Mucosa of stomach (tissue), 1 donor: Measurements from ENCODE around the gene LIM2.
A peak's percentile ranks its signal among the peaks of the same experiment; 100 is the strongest.

ENCODE experiments used
- H3K27me3 ChIP-seq: one replicate; pipeline ENCODE4 v1.7.0; 2013; ENCODE audit warnings: mild to moderate bottlenecking, low read length; ENCODE audit not compliant: control insufficient read depth, insufficient read depth
- H3K36me3 ChIP-seq: one replicate; pipeline ENCODE4 v1.7.0; 2013; ENCODE audit warnings: low read length; ENCODE audit not compliant: control insufficient read depth, insufficient read depth
- H3K4me1 ChIP-seq: one replicate; pipeline ENCODE4 v1.7.0; 2013; ENCODE audit warnings: mild to moderate bottlenecking, low read length; ENCODE audit not compliant: control insufficient read depth, insufficient read depth
- H3K4me3 ChIP-seq: one replicate; pipeline ENCODE4 v1.7.0; 2013; ENCODE audit warnings: low read length
- H3K9ac ChIP-seq: one replicate; pipeline ENCODE4 v1.7.0; 2013; ENCODE audit warnings: mild to moderate bottlenecking, low read length, moderate library complexity
- H3K9me3 ChIP-seq: one replicate; pipeline ENCODE4 v1.7.0; 2013; ENCODE audit warnings: mild to moderate bottlenecking, low read length, moderate library complexity; ENCODE audit not compliant: control insufficient read depth
- donor health status: Pancreatic carcinoma.

Gene LIM2

DNA sequence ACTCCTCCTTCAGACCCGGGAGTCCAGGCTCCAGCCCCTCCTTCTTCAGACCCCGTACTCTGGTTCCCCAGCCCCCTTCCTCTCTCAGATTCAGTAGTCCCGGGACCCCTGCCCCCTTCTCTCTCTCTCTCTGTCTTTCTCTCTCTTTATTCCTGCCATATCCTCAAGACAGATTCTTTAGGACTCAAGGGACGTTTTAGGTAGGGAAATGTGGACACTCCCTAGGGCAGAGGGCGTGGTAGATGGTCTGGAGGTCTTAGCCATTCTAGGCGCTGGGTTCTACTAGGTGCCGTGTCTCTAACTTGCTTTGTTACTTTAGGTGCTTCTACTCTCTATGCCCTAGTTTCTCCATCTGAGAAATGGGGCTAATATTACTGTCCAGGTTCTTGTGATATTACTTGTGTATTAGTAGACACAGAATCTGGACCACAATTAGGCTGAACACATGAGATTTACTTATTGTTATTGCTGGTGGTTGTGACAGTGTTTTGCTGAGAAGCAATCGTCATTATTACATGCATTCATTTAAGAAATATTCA, 3.4 kb upstream of the LIM2 start:
- peak overlapping the region; percentile 20 for H3K9ac ChIP-seq
- H3K27me3 ChIP-seq, result no peaks in the 10 kb centered on the region
- H3K36me3 ChIP-seq, result no peaks in the 10 kb centered on the region
- no peak overlapping the region for H3K4me3 ChIP-seq
- peaks cover 9% of the 10 kb centered on the region for H3K4me1 ChIP-seq
- H3K9me3 ChIP-seq, result no peaks in the 10 kb centered on the region

DNA sequence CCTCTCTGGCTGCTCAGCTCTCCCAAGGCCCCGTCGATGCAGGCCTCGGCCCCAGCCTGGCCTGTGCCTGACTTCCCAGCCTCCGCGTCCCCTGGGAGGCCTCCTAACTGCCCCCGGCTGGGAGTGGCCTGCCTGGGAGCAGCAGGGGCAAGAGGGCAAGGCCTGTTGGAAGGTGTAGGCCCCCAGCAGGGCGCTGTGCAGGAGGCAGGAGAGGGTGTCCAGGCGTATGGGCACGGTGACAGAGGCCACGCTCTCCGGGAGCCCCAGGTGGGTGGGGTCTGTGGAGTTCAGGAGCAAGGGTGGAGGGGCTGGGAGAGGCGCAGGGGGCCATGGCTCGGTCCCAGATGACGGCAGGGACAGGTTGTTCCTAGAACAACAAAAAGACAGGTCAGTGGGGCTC, 1.4 kb upstream of the LIM2 start:
- no peak overlapping the region for H3K4me3 ChIP-seq

DNA sequence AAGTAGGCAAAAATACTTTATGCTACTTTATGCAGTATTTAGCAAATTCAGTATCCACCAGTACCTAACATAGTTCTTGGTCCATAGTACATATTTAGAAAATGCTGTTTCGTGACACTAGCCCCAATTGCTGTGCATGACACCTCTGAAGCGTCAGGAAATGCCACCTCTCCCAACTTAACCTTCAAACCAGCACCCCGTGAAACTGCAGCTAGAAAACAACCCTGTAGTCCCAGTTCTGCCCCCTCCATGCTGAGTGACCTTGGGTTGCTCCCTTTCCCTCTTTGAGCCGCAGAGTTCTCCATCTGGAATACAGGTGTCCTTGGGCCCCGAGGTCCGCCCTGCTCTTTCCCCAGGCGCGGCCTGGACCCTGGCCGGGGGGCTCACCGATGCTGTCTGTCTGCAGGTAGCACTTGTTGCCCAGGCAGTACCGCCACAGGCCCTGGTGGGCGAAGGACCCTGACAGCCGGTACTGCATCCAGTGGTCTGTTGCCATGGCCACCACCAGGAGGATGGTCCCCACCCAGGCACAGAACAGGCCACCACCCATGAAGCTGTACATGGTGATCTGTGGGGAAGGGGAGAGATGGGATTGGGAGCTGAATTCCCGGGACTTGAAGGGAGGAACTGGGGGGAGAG, 773 bp downstream of the LIM2 start:
- H3K27me3 ChIP-seq, result no peaks in the 10 kb centered on the region
- H3K4me1 ChIP-seq, result no peaks in the 10 kb centered on the region
- H3K36me3 ChIP-seq, result no peaks in the 10 kb centered on the region

More for the DNA sequence above, 1.4 kb upstream of the LIM2 start:
- no peaks in the 10 kb centered on the region for H3K27me3 ChIP-seq
- no peaks in the 10 kb centered on the region for H3K36me3 ChIP-seq
- H3K4me1 ChIP-seq, result peaks cover 4% of the 10 kb centered on the region
- no peak overlapping the region for H3K9ac ChIP-seq
- no peaks in the 10 kb centered on the region for H3K9me3 ChIP-seq

DNA sequence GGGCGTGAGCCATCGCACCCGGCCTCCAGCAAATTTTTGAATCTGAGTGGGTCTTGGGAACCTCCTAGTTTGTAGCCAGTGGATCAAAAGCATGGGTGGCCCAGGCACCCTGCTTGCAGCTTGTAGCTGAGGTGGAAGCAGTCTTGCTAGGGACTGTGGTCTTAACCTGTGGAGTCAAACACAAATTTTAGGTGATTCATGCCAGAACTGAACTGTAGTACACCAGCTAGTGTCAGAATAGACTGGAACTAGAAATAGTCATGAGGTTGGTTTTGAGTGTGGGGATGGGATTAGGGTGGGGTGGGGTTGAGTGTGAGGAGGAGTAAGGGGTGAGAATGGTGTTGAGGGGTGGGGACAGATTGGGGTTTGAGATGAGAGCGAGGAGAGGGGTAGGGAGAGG, 5.8 kb downstream of the LIM2 start:
- Histone ChIP-seq H3K9ac (no peak overlapping the region), H3K27me3 (no peaks in the 10 kb centered on the region), H3K4me3 (no peak overlapping the region), H3K4me1 (no peaks in the 10 kb centered on the region), H3K36me3 (no peaks in the 10 kb centered on the region), H3K9me3 (no peaks in the 10 kb centered on the region)

More for the DNA sequence above, 773 bp downstream of the LIM2 start:
- Histone ChIP-seq H3K9me3 (no peaks in the 10 kb centered on the region), H3K4me3 (no peak overlapping the region), H3K9ac (no peak overlapping the region)

DNA sequence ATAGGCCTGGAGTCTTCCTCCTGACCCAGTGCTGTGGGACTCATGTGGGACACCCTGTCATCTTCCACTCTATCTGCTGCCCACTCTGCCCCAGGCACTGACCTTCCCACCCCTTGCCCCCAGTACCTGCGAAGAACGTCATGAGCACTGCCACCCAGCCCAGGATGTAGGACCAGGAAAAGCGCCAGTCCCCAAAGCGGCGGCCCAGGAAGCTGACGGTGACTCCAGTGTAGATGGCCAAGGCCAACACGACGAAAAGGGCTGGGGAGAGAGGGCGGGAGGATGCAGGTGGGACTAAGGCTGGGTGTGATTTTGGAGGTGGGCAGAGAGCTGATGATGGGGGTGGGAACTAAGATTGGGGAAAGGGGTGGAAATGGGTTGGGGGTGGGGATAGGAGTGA, 7.4 kb downstream of the LIM2 start:
- Histone ChIP-seq H3K9ac (no peak overlapping the region), H3K27me3 (no peaks in the 10 kb centered on the region), H3K4me3 (no peak overlapping the region), H3K4me1 (no peaks in the 10 kb centered on the region), H3K9me3 (no peaks in the 10 kb centered on the region), H3K36me3 (no peaks in the 10 kb centered on the region)

DNA sequence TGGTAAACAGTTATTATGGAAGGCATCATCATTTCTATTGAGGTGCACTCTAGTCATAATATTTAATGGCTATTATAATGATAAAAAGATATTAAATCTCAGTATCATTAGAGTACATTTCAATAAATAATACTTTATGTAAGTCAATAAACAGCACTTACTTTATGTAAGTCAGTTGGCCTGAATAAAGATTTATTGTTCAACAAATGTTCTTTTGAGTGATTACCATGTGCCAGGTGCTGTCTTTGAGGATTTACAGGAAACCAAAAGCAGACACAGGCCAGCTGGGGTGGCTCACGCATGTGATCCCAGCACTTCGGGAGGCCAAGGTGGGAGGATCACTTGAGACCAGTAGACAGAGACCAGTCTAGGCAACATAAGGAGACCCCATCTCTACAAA, 10.4 kb downstream of the LIM2 start:
- no peaks in the 10 kb centered on the region for H3K27me3 ChIP-seq
- H3K4me3 ChIP-seq, result no peak overlapping the region
- no peaks in the 10 kb centered on the region for H3K36me3 ChIP-seq
- H3K9ac ChIP-seq, result no peak overlapping the region
- H3K9me3 ChIP-seq, result no peaks in the 10 kb centered on the region
- H3K4me1 ChIP-seq, result no peaks in the 10 kb centered on the region

DNA sequence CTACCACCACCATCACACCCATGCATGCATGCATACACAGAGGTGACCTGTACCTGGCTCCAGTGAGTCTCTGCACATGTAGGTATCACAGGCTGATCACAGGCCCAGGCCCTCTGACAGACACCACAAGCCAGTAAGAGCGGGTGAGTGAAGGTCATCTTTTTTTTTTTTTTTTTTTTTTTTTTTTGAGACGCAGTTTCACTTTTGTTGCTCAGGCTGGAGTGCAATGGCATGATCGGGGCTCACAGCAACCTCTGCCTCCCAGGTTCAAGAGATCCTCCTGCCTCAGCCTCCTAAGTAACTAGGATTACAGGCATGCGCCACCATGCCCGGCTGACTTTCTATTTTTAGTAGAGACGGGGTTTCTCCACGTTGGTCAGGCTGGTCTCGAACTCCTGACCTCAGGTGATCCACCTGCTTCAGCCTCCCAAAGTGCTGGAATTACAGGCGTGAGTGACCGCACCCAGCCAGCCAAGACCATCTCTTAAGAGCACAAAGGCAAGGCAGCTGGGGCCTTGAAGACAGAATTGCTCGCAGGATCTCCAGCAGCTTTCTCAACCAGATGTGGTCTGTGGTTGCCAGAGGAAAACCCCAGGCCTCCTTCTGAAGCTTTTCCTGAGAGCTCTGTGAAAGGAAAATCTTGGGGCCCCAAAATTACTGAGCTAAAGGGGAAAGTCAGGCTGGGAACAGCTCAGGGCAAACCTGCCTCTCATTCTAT, 12.1 kb downstream of the LIM2 start:
- H3K36me3 ChIP-seq, result no peaks in the 10 kb centered on the region

DNA sequence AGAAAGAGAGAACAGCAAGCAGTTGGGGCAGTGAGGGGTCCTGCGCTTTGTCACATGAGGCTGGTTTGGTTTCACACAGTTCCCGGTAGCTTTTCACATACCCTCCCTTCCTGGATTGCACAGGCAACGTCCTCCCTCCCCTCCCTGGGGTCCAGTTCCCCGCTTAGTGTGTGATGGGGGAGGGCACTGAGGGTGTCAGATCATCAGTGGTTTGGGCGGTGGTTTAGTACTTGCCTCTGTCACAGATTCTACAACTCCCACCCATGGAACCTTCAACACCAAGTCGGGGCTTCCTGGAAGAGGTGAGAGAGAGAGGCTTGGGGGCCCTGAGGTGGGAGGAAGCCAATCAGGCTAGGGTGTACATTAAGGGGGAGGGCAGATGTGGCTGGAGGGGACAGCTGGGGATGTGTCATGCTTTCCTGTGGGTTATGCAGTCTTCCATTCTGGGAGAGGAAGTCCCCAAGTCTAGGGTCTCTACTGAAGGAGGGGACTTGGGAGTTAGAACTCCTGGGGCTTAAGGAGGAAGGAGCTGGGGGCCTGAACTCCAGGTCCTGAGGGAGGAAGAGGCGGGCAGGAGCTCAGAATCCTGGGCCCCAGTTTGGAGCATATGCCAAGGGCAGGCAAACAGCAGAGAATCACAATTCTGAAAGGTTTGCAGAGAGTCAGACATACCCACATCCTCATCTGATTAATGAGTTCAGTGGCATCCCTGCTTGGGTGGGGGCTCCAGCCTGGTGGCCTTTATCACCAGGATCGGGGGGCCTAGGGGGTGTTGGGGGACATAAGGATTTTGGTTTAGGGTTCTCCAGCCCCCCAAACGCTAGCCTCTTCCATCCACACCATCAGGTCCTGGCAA, 14.9 kb downstream of the LIM2 start, which contains the start of gene NKG7:
NKG7 (minus strand) TSS at position 6 of the 856 bp plus-strand sequence. CDS start 119 bp downstream, outside the sequence.
- Histone ChIP-seq H3K36me3 (no peaks in the 10 kb centered on the region), H3K27me3 (no peaks in the 10 kb centered on the region), H3K4me1 (peaks cover 7% of the 10 kb centered on the region), H3K9me3 (no peaks in the 10 kb centered on the region), H3K9ac (no peak within 1 kb of the TSS), H3K4me3 (no peak within 1 kb of the TSS)

More for the DNA sequence above, 12.1 kb downstream of the LIM2 start:
- H3K9ac ChIP-seq, result no peak overlapping the region
- no peaks in the 10 kb centered on the region for H3K27me3 ChIP-seq
- H3K9me3 ChIP-seq, result no peaks in the 10 kb centered on the region
- H3K4me1 ChIP-seq, result no peaks in the 10 kb centered on the region
- no peak overlapping the region for H3K4me3 ChIP-seq

DNA sequence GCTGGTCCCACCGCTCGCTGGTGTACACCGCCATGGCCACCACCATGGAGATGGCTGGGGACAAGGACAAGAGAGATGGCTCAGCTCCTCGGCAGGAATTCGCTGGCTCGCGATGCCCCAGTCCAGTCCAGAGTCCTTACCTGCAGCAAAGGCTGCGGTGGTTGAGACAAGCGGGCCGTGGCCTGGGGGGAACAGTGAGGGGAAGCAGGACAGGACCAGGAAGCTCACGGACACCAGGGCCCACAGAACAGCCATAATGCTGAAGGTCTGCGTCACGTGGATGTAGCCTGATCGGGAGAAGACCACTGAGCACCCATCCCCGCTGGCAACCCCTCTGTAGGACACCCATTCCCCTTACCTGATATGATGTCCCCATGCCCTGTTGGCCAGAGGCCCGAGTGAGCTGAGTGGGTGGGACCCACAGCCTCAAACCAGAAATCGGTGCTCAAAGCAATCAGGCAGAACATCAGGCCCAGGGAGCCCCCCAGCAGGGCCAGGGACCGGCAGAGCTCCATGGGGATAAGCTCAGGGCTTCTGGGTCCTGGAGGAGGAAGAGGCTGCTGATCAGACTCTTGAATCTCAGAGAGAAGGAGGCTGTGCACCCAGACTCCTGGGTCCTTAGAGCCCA, 15.6 kb downstream of the LIM2 start:
- Histone ChIP-seq H3K27me3 (no peaks in the 10 kb centered on the region), H3K36me3 (no peaks in the 10 kb centered on the region), H3K4me1 (peaks cover 7% of the 10 kb centered on the region), H3K4me3 (no peak overlapping the region), H3K9me3 (no peaks in the 10 kb centered on the region), H3K9ac (no peak overlapping the region)

DNA sequence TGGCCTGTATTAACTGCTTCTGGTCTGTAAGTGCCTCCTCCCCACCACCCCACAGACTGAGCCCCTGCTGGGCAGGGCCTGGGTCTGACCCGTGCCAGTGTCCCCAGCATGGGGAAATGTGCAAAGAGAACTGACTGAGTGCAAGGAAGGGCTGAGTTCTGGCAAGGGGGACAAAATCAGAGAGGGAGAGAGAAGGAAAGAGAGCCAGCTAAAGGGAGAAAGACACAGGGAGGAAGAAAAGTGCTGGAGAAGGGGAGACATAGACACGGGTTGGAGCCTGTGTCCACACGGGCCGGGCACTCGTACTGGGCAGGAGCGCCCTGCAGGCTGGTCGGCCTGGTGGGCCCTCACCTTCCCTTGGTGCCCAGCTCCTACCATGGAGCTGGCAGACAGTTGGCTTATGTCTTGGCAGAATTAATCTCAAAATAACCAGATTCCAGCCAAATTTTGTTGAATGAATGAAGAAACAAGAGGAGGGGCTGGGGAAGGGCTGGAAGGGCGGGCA, 16.5 kb downstream of the LIM2 start:
- Histone ChIP-seq H3K36me3 (no peaks in the 10 kb centered on the region), H3K4me3 (no peak overlapping the region), H3K4me1 (peaks cover 13% of the 10 kb centered on the region), H3K9ac (no peak overlapping the region), H3K9me3 (no peaks in the 10 kb centered on the region), H3K27me3 (no peaks in the 10 kb centered on the region)

DNA sequence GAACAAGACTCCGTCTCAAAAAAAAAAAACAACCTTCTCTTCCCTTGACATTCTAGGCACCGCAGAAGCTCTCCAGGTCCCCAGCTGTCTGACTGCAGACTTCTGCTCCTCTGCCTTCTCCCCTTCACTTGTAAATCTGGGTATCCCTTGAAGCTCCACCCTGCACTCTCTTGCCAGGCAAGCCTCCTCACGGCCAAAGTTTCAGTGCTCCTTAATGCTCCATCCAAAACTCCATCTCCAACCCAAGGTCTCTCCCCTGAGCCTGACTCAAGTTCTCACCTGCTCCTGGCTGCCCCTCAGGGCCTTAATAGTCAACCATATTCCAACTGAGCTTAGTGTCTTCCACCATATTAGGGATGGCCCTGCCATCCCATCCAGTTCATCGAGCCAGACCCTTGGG, 17.5 kb downstream of the LIM2 start:
- Histone ChIP-seq H3K36me3 (no peaks in the 10 kb centered on the region), H3K9me3 (no peaks in the 10 kb centered on the region), H3K4me3 (no peak overlapping the region), H3K9ac (no peak overlapping the region), H3K27me3 (no peaks in the 10 kb centered on the region), H3K4me1 (peaks cover 13% of the 10 kb centered on the region)
